ENCODE measurements around the gene C1orf159.

C1orf159 gene

DNA sequence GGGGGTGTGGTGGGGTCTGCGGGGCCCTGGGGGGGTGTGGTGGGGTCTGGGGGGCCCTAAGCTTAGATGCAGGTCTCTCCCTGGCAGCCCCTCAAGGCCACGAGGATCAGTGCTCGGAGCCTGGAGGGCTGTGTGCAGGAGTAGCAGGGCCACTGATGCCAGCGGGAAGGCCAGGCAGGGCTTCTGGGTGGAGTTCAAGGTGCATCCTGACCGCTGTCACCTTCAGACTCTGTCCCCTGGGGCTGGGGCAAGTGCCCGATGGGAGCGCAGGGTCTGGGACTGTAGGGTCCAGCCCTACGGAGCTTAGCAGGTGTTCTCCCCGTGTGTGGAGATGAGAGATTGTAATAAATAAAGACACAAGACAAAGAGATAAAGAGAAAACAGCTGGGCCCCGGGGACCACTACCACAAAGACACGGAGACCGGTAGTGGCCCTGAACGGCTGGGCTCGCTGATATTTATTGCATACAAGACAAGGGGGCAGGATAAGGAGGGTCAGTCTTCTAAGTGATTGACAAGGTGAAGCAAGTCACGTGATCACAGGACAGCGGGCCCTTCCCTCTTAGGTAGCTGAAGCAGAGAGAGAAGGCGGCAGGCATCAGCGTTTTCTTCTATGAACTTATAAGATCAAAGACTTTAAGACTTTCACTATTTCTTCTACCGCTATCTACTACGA, 50.5 kb downstream of the C1orf159 start:
- H3K9ac ChIP-seq (ENCODE audit: low read length) = no peak overlapping the region
- H3K27me3 ChIP-seq (ENCODE audit: low read depth, low read length) = peaks cover 36% of the 10 kb centered on the region
- peaks cover 25% of the 10 kb centered on the region for H3K4me1 ChIP-seq (ENCODE audit: low read length)
- H3K36me3 ChIP-seq (replicated peaks; ENCODE audit: low read depth, low read length) = no peaks in the 10 kb centered on the region
- H3K4me3 ChIP-seq (ENCODE audit: low read length) = peak overlapping the region; percentile 42; the same call in 1 of the 2 replicates
- no peak overlapping the region for H3K27ac ChIP-seq (ENCODE audit: low read length)
- peak overlapping the region; percentile 30 for H3K4me2 ChIP-seq (ENCODE audit: low read length)
- no peak overlapping the region for H2AFZ ChIP-seq (ENCODE audit: low read depth, low read length)
- no peak for TF ChIP-seq EZH2phosphoT487 (IDR thresholded peaks at IDR 0.05; ENCODE audit: low read depth)
- TF ChIP-seq, protein P1, sequence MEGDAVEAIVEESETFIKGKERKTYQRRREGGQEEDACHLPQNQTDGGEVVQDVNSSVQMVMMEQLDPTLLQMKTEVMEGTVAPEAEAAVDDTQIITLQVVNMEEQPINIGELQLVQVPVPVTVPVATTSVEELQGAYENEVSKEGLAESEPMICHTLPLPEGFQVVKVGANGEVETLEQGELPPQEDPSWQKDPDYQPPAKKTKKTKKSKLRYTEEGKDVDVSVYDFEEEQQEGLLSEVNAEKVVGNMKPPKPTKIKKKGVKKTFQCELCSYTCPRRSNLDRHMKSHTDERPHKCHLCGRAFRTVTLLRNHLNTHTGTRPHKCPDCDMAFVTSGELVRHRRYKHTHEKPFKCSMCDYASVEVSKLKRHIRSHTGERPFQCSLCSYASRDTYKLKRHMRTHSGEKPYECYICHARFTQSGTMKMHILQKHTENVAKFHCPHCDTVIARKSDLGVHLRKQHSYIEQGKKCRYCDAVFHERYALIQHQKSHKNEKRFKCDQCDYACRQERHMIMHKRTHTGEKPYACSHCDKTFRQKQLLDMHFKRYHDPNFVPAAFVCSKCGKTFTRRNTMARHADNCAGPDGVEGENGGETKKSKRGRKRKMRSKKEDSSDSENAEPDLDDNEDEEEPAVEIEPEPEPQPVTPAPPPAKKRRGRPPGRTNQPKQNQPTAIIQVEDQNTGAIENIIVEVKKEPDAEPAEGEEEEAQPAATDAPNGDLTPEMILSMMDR (IDR thresholded peaks at IDR 0.05; ENCODE audit: low read depth, low read length) = no peak
- H4K20me1 ChIP-seq (ENCODE audit: insufficient read depth, low read length) = no peaks in the 10 kb centered on the region
- no peaks in the 10 kb centered on the region for H3K79me2 ChIP-seq (ENCODE audit: low read length)
- H3K9me3 ChIP-seq (ENCODE audit: insufficient read depth, low read length) = no peaks in the 10 kb centered on the region

DNA sequence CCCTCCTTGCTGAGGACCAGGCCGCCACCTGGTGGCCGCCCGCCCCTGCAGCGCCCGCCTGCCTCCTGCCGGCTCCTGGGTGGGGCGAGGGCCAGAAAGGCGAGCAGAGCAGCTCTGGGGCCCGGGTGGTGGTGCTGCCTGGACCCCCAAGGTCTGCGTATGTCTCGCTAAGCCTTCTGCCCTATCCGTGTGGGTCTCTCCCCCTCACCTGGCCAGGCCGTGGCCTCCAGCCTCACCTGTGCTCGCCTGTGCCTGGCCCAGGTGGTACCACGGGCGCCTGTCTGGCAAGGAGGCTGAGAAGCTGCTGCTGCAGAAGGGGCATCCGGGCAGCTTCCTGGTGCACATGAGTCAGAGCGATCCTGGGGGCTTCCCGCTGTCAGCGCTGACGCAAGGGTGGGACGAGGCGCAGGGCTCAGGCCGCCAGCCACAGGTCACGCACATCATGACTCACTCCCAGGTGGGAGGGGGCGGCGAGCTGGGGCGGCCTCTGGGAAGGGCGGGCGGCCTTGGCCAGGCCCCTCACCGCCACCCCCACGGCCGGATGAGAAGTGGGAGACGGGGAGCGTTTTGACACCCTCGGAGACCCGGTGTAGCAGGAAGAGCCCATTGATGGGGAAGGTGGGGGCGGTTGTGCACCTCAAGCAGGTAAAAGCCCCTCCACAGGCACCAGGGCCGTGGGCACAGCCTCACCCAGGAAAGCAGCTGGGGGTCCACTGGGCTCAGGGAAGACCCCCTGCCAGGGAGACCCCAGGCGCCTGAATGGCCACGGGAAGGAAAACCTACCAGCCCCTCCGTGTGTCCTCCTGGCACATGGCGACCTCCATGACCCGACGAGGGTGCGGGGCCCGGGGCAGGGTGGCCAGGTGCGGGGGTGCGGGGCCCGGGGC, 51.7 kb downstream of the C1orf159 start:
- peak overlapping the region; percentile 53 for H3K9ac ChIP-seq (ENCODE audit: low read length)
- peak overlapping the region; percentile 81 for H3K4me3 ChIP-seq (ENCODE audit: low read length)
- H3K27me3 ChIP-seq (ENCODE audit: low read depth, low read length) = peaks cover 43% of the 10 kb centered on the region
- no peaks in the 10 kb centered on the region for H4K20me1 ChIP-seq (ENCODE audit: insufficient read depth, low read length)
- H3K9me3 ChIP-seq (ENCODE audit: insufficient read depth, low read length) = no peaks in the 10 kb centered on the region
- peak overlapping the region; percentile 97 for H3K4me2 ChIP-seq (ENCODE audit: low read length)
- H2AFZ ChIP-seq (ENCODE audit: low read depth, low read length) = peak overlapping the region; percentile 68; the same call in 1 of the 2 replicates
- TF ChIP-seq, protein P1 (IDR thresholded peaks at IDR 0.05; ENCODE audit: low read depth, low read length) = peak; percentile 92
- TF ChIP-seq EZH2phosphoT487 (IDR thresholded peaks at IDR 0.05; ENCODE audit: low read depth) = no peak
- H3K79me2 ChIP-seq (ENCODE audit: low read length) = no peaks in the 10 kb centered on the region
- no peaks in the 10 kb centered on the region for H3K36me3 ChIP-seq (replicated peaks; ENCODE audit: low read depth, low read length)
- H3K27ac ChIP-seq (ENCODE audit: low read length) = peak overlapping the region; percentile 47
- peaks cover 25% of the 10 kb centered on the region for H3K4me1 ChIP-seq (ENCODE audit: low read length)

DNA sequence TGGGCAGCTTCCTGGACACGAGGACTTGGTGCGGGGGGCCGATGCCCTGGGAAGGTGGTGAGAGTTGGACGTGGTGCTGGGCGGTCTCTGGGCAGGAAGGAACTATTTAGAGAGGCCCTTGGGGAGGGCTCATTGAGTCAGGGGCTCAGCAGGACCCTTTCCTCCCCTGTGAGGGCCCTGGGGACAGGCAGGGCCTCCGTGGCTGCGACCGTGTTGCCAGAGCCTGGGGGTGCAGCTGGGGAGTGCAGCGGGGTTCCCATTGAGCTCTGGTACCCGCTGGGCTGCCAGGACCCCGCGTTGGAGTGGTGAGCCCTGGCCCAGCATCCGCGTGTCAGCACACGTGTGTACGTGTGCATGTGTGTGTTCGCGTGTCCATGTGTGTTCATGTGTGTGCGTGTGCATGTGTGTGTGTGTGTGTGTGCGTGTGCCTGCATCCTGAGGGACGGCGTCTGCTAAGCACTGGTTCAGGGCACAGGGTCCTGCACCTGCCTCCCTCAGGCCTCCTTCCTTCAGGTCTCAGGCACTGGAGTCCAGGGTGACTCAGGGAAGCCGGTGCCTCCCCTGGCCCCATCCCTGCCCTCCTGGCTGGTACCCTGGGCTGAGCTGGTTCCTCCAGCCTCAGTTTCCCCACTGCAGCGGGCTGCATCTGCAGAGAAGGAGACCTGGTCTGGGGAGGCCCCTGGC, 52.5 kb downstream of the C1orf159 start:
- Histone ChIP-seq H3K27me3 (ENCODE audit: low read depth, low read length) (peaks cover 48% of the 10 kb centered on the region), H3K9ac (ENCODE audit: low read length) (no peak overlapping the region), H3K36me3 (replicated peaks; ENCODE audit: low read depth, low read length) (no peaks in the 10 kb centered on the region), H3K4me3 (ENCODE audit: low read length) (peak overlapping the region; percentile 81), H3K79me2 (ENCODE audit: low read length) (no peaks in the 10 kb centered on the region), H3K9me3 (ENCODE audit: insufficient read depth, low read length) (no peaks in the 10 kb centered on the region), H3K4me2 (ENCODE audit: low read length) (peak overlapping the region; percentile 97), H4K20me1 (ENCODE audit: insufficient read depth, low read length) (no peaks in the 10 kb centered on the region), H3K27ac (ENCODE audit: low read length) (no peak overlapping the region; the same call in 1 of the 2 replicates), H2AFZ (ENCODE audit: low read depth, low read length) (no peak overlapping the region), H3K4me1 (ENCODE audit: low read length) (peaks cover 25% of the 10 kb centered on the region)
- TF ChIP-seq, protein P1 (IDR thresholded peaks at IDR 0.05; ENCODE audit: low read depth, low read length) = no peak
- TF ChIP-seq EZH2phosphoT487 (IDR thresholded peaks at IDR 0.05; ENCODE audit: low read depth) = no peak
